Breast epithelium (tissue), 3 donors: ENCODE data around the gene LCAT.

Experiments
- POLR2A ChIP-seq: fragments of 450-650 bp; IDR thresholded peaks from one replicate; pipeline ENCODE4 v1.6.1; 2016; ENCODE audit warnings: antibody characterized with exemption, mild to moderate bottlenecking, moderate library complexity
- TF ChIP-seq, protein P1 (sequence below), 3 donors: fragments of 450-650 bp; IDR thresholded peaks; one replicate each; pipeline ENCODE4 v1.5.1; 2016 to 2017; ENCODE audit warnings: antibody characterized with exemption in 3 of 3, mild to moderate bottlenecking in 3 of 3, moderate library complexity in 3 of 3

DNA sequence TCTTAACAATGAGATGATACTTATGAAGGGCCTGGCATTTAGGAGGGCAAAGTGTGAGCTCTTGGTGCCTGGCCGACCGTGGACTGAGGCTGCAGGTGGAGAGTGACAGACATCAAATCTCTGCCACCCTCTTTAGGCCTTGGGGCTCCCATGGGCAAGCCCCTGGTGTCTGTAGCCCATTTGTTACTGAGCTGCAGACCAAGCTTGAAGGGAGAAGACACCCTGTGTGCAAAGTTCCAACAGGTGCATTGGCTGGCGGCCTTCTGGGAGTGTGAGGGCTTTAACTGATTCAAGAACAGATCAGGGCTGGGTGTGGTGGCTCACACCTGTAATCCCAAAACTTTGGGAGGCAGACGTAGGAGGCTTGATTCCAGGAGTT, 11.5 kb downstream of the LCAT start:
- TF ChIP-seq POLR2A, result no peak
- TF ChIP-seq, protein P1, sequence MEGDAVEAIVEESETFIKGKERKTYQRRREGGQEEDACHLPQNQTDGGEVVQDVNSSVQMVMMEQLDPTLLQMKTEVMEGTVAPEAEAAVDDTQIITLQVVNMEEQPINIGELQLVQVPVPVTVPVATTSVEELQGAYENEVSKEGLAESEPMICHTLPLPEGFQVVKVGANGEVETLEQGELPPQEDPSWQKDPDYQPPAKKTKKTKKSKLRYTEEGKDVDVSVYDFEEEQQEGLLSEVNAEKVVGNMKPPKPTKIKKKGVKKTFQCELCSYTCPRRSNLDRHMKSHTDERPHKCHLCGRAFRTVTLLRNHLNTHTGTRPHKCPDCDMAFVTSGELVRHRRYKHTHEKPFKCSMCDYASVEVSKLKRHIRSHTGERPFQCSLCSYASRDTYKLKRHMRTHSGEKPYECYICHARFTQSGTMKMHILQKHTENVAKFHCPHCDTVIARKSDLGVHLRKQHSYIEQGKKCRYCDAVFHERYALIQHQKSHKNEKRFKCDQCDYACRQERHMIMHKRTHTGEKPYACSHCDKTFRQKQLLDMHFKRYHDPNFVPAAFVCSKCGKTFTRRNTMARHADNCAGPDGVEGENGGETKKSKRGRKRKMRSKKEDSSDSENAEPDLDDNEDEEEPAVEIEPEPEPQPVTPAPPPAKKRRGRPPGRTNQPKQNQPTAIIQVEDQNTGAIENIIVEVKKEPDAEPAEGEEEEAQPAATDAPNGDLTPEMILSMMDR (IDR thresholded peaks at IDR 0.05), result no peak
